Fibroblast of lung (primary cell): ENCODE measurements around the gene THAP4.

ENCODE experiments used
- CTCF ChIP-seq, 2 donors: IDR thresholded peaks in 1 of 2; conservative IDR thresholded peaks in 1 of 2; 1 replicate in 1 of 2; 2 replicates in 1 of 2; pipeline ENCODE4 v1.5.1; 2011 to 2012; ENCODE audit warnings: low read length in 2 of 2, control low read depth in 1 of 2, inconsistent platforms in 1 of 2, low read depth in 1 of 2, mild to moderate bottlenecking in 1 of 2
- EZH2 ChIP-seq: IDR thresholded peaks from 2 replicates; pipeline ENCODE4 v1.5.1; 2012; ENCODE audit warnings: low read length, control low read depth, mild to moderate bottlenecking; ENCODE audit errors: missing control alignments

DNA sequence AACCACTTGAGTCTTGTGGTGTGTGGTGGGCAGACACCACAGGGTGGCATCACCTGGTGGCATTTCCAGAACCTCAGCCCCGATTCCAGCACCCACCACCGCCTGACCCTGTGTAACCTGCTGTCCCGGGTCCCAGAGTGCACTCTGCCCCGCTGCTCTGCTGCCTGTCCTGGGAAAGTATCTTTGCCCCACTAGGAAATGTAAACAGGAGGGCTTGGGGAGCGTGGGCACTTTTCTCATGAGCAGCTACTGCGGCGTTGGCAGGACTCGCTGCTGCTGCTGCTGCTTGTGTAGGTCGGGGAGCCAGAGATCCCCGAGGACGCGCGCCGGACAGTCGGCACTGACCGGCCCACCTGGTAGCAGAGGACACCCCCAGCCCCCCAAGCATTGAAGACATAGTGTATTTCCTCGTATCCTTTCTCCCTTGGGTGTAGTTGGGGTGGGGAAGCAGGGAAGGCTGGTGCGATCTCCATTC, 36.3 kb upstream of the THAP4 start:
- TF ChIP-seq CTCF (conservative IDR thresholded peaks at IDR 0.05 in 1 of 2, IDR thresholded peaks at IDR 0.05 in 1 of 2; ENCODE audit: low read depth in 1 of 2, low read length in 2 of 2) (no peak), EZH2 (no peak)
